HEK293 (cell line): Measurements from ENCODE around the gene CRNKL1.
A peak's percentile ranks its signal among the peaks of the same experiment; 100 is the strongest.

Experiments used
- CTCF ChIA-PET: fragments of 350-600 bp; formaldehyde crosslinking; extraction: SDS; loops from one replicate; lab custom pipeline; 2021; ENCODE audit warnings: antibody characterized with exemption; lab: Yijun Ruan, JAX
- POLR2A ChIA-PET: fragments of 300-600 bp; formaldehyde crosslinking; extraction: SDS; loops from one replicate; lab custom pipeline; 2020; ENCODE audit warnings: antibody characterized with exemption, inconsistent platforms; lab: Yijun Ruan, JAX
- H3K27ac ChIP-seq: fragments of 200-500 bp; sonication (Bioruptor generic); 2 replicates; pipeline ENCODE4 v1.5.1; 2014; ENCODE audit warnings: low read depth, low read length, control low read depth, inconsistent platforms; ENCODE audit errors: extremely low read depth
- H3K36me3 ChIP-seq, 2 experiments: fragments of 200-500 bp in 1 of 2; sonication (Bioruptor generic) in 1 of 2; 1 replicate in 1 of 2; 2 replicates in 1 of 2; pipeline ENCODE4 v1.5.1; 2014 to 2017; ENCODE audit warnings: inconsistent platforms in 2 of 2, low read length in 2 of 2; ENCODE audit not compliant: control insufficient read depth in 2 of 2, insufficient read depth in 1 of 2
- H3K4me1 ChIP-seq: fragments of 200-500 bp; sonication (Bioruptor generic); 2 replicates; pipeline ENCODE4 v1.5.1; 2014; ENCODE audit warnings: mild to moderate bottlenecking, low read length, inconsistent platforms; ENCODE audit not compliant: control insufficient read depth, insufficient read depth
- H3K4me3 ChIP-seq: 2 replicates; pipeline ENCODE4 v1.5.1; 2011; ENCODE audit warnings: low read depth, mild to moderate bottlenecking, control low read depth, low read length, moderate library complexity
- H3K9me3 ChIP-seq: fragments of 200-500 bp; sonication (Bioruptor generic); 2 replicates; pipeline ENCODE4 v1.5.1; 2014; ENCODE audit warnings: low read depth, low read length, inconsistent platforms; ENCODE audit not compliant: control insufficient read depth, insufficient read depth
- CTCF ChIP-seq: fragments of 450-650 bp; formaldehyde crosslinking; IDR thresholded peaks from 2 replicates; pipeline ENCODE4 v1.5.1; 2016; ENCODE audit warnings: missing biosample characterization, missing genetic modification characterization
- HOXD13 ChIP-seq: sonication (generic); formaldehyde crosslinking; IDR thresholded peaks from 2 replicates; pipeline ENCODE4 v1.8.0; 2022; ENCODE audit warnings: missing genetic modification reagents, borderline replicate concordance
- MYNN ChIP-seq: fragments of 450-650 bp; formaldehyde crosslinking; IDR thresholded peaks from 2 replicates; pipeline ENCODE4 v1.5.1; 2016; ENCODE audit warnings: missing biosample characterization, missing genetic modification characterization, borderline replicate concordance
- PRDM4 ChIP-seq: fragments of 450-650 bp; formaldehyde crosslinking; IDR thresholded peaks from 2 replicates; pipeline ENCODE4 v1.5.1; 2017; ENCODE audit warnings: missing biosample characterization, missing genetic modification characterization
- PRDM6 ChIP-seq: fragments of 450-650 bp; formaldehyde crosslinking; IDR thresholded peaks from 2 replicates; pipeline ENCODE4 v1.5.1; 2017; ENCODE audit warnings: missing biosample characterization, missing genetic modification characterization
- SP3 ChIP-seq: fragments of 450-650 bp; formaldehyde crosslinking; IDR thresholded peaks from 2 replicates; pipeline ENCODE4 v1.5.1; 2016; ENCODE audit warnings: missing biosample characterization, missing genetic modification characterization
- YY1 ChIP-seq: fragments of 450-650 bp; formaldehyde crosslinking; IDR thresholded peaks from 2 replicates; pipeline ENCODE4 v1.5.1; 2018; ENCODE audit warnings: missing biosample characterization, missing genetic modification characterization
- ZBTB7A ChIP-seq: fragments of 450-650 bp; formaldehyde crosslinking; IDR thresholded peaks from 2 replicates; pipeline ENCODE4 v1.5.1; 2016; ENCODE audit warnings: low read depth, missing biosample characterization, missing genetic modification characterization
- ZNF10 ChIP-seq: fragments of 450-650 bp; formaldehyde crosslinking; IDR thresholded peaks from 2 replicates; pipeline ENCODE4 v1.5.1; 2017; ENCODE audit warnings: missing biosample characterization, missing genetic modification characterization
- ZNF248 ChIP-seq: fragments of 450-650 bp; formaldehyde crosslinking; IDR thresholded peaks from 2 replicates; pipeline ENCODE4 v1.5.1; 2017; ENCODE audit warnings: missing biosample characterization, missing genetic modification characterization
- ZNF292 ChIP-seq: fragments of 450-650 bp; formaldehyde crosslinking; IDR thresholded peaks from 2 replicates; pipeline ENCODE4 v1.5.1; 2016; ENCODE audit warnings: low read depth, missing biosample characterization, missing genetic modification characterization, borderline replicate concordance
- ZNF324 ChIP-seq: fragments of 450-650 bp; formaldehyde crosslinking; IDR thresholded peaks from 2 replicates; pipeline ENCODE4 v1.5.1; 2016; ENCODE audit warnings: missing biosample characterization, missing genetic modification characterization
- ZNF335 ChIP-seq: fragments of 450-650 bp; formaldehyde crosslinking; conservative IDR thresholded peaks from 2 replicates; pipeline ENCODE4 v1.5.1; 2016; ENCODE audit warnings: missing biosample characterization, missing genetic modification characterization
- ZNF37A ChIP-seq: fragments of 450-650 bp; IDR thresholded peaks from 2 replicates; pipeline ENCODE4 v1.5.1; 2018; ENCODE audit warnings: missing biosample characterization, missing genetic modification characterization
- ZNF488 ChIP-seq: fragments of 450-650 bp; formaldehyde crosslinking; IDR thresholded peaks from 2 replicates; pipeline ENCODE4 v1.5.1; 2016; ENCODE audit warnings: missing biosample characterization, missing genetic modification characterization
- ZNF530 ChIP-seq: fragments of 450-650 bp; formaldehyde crosslinking; IDR thresholded peaks from 2 replicates; pipeline ENCODE4 v1.5.1; 2016; ENCODE audit warnings: low read depth, missing biosample characterization, missing genetic modification characterization
- ZNF544 ChIP-seq: fragments of 450-650 bp; formaldehyde crosslinking; IDR thresholded peaks from 2 replicates; pipeline ENCODE4 v1.5.0; 2017; ENCODE audit warnings: missing biosample characterization, missing genetic modification characterization
- ZNF548 ChIP-seq: fragments of 450-650 bp; formaldehyde crosslinking; IDR thresholded peaks from 2 replicates; pipeline ENCODE4 v1.5.1; 2016; ENCODE audit warnings: missing biosample characterization, missing genetic modification characterization
- ZNF549 ChIP-seq: fragments of 450-650 bp; IDR thresholded peaks from 2 replicates; pipeline ENCODE4 v1.5.1; 2018; ENCODE audit warnings: missing biosample characterization, missing genetic modification characterization, mild to moderate bottlenecking, inconsistent platforms, moderate library complexity
- ZNF561 ChIP-seq: fragments of 450-650 bp; IDR thresholded peaks from 2 replicates; pipeline ENCODE4 v1.5.1; 2018; ENCODE audit warnings: missing biosample characterization, missing genetic modification characterization, borderline replicate concordance
- ZNF677 ChIP-seq: fragments of 450-650 bp; IDR thresholded peaks from 2 replicates; pipeline ENCODE4 v1.5.0; 2018; ENCODE audit warnings: missing biosample characterization, mild to moderate bottlenecking, missing genetic modification characterization, moderate library complexity
- ZNF777 ChIP-seq: fragments of 450-650 bp; formaldehyde crosslinking; IDR thresholded peaks from 2 replicates; pipeline ENCODE4 v1.5.1; 2017; ENCODE audit warnings: missing biosample characterization, missing genetic modification characterization, borderline replicate concordance
- ZNF830 ChIP-seq: fragments of 450-650 bp; IDR thresholded peaks from 2 replicates; pipeline ENCODE4 v1.5.0; 2018; ENCODE audit warnings: missing biosample characterization, missing genetic modification characterization, low read depth, mild to moderate bottlenecking, moderate library complexity

The CRNKL1 gene

GRCh38 chr20:20002101-20002998, 49.9 kb downstream of the CRNKL1 start (continued):
- TF ChIP-seq PRDM6 (tag by site-specific recombination) (peak; percentile 65; the same call in 1 of the 2 replicates), ZNF548 (tag by site-specific recombination) (no peak), ZNF335 (tag by site-specific recombination) (peak; percentile 45), ZNF544 (tag by site-specific recombination) (no peak), ZNF777 (tag by site-specific recombination) (no peak), ZNF10 (no peak), ZBTB7A (no peak), ZNF677 (tag by site-specific recombination) (no peak), YY1 (tag by site-specific recombination) (no peak), MYNN (tag by site-specific recombination) (no peak), ZNF530 (tag by site-specific recombination) (no peak), CTCF (tag by site-specific recombination) (no peak)

GRCh38 chr20:20000211-20000968, 51.9 kb downstream of the CRNKL1 start:
- Histone ChIP-seq H3K9me3 (no peaks in the 10 kb centered on the region), H3K36me3 (peaks cover 0 to 3% of the 10 kb centered on the region in 2 experiments; a peak in 1 of 3 replicates), H3K4me1 (peaks cover 23% of the 10 kb centered on the region), H3K27ac (no peak overlapping the region), H3K4me3 (no peak overlapping the region)
- TF ChIP-seq ZNF248 (tag by site-specific recombination) (no peak), ZNF37A (tag by site-specific recombination) (no peak), ZNF488 (tag by site-specific recombination) (no peak), HOXD13 (no peak), ZNF292 (tag by site-specific recombination) (no peak), ZNF561 (tag by site-specific recombination) (no peak), PRDM4 (tag by site-specific recombination) (no peak), ZNF549 (tag by site-specific recombination) (no peak), SP3 (tag by site-specific recombination) (no peak), ZNF830 (tag by site-specific recombination) (no peak), ZNF324 (no peak)
- ChIA-PET POLR2A (no interaction called here), CTCF (interaction anchor here (0.6 to 1.0 kb wide), 2 partner anchors 13 to 73 kb away, joined by 3 to 4 read pairs; no protein-coding TSS in a partner anchor)
